Nephron progenitor cell (in vitro differentiated cells): ENCODE data around the gene ACSS1.

Experiments
- DNase-seq: peaks from one replicate; pipeline ENCODE4 v3.0.0; 2021
- H3K27ac Mint-ChIP-seq: 2 replicates; pipeline ENCODE4 v1.8.0; 2021; ENCODE audit warnings: mild to moderate bottlenecking, moderate library complexity, mixed read lengths
- H3K27me3 Mint-ChIP-seq: 2 replicates; pipeline ENCODE4 v1.8.0; 2021; ENCODE audit warnings: mild to moderate bottlenecking, low read depth, mixed read lengths; ENCODE audit not compliant: poor library complexity
- H3K36me3 Mint-ChIP-seq: 2 replicates; pipeline ENCODE4 v1.8.0; 2021; ENCODE audit warnings: low read depth, mixed read lengths
- H3K4me1 Mint-ChIP-seq: 2 replicates; pipeline ENCODE4 v1.8.0; 2021; ENCODE audit warnings: mixed read lengths
- H3K4me3 Mint-ChIP-seq: 2 replicates; pipeline ENCODE4 v1.8.0; 2021; ENCODE audit warnings: mild to moderate bottlenecking, moderate library complexity, mixed read lengths
- H3K9me3 Mint-ChIP-seq: 2 replicates; pipeline ENCODE4 v1.8.0; 2021; ENCODE audit warnings: mild to moderate bottlenecking, moderate library complexity, mixed read lengths
- TF ChIP-seq, protein P1 (sequence below): fragments of 200-600 bp; sonication (generic); IDR thresholded peaks from 2 replicates; pipeline ENCODE4 v1.5.0; 2021; ENCODE audit warnings: antibody characterized with exemption

Gene ACSS1

DNA sequence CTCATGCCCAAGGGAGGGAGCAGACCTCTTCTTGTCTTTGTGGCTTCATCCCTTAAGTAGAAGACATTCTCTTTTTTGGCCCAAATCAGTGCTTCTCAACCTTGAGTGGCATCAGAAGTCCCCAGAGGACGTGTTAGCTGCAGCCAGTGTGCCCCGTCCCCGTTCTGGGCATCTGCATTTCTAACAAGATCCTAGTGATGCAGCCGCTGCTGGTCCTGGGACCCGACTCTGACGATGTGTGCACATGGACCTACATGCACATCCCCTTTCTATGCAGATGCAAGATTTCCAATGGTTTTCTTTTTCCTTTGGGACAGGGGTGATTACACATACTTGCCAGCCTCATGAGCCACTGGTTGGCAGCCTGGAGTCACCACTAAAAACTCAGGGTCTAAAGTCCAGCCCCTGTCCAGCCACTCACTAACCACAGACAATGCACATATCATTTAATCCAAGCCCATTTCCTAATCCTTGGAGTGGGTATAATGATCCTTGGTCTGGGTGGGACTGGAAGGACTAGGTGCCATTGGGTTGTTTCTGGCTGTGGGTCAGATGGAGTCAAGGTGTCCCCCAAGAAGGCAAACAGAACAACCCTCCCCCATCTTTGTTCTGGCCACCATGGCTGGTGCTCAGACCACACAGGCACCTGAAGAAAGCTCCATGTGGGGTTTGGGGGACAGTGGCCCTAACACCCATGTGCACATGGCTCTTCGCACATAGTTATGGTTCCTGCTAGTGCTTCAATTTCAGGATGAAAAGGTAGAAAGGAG, 6.4 kb downstream of the ACSS1 start:
- Mint-ChIP-seq H3K27ac (no peak overlapping the region), H3K9me3 (no peaks in the 10 kb centered on the region), H3K4me3 (no peak overlapping the region), H3K36me3 (no peaks in the 10 kb centered on the region), H3K4me1 (peaks cover 7% of the 10 kb centered on the region), H3K27me3 (peaks cover 86% of the 10 kb centered on the region)
- DNase-seq, result no peak
- TF ChIP-seq, protein P1, sequence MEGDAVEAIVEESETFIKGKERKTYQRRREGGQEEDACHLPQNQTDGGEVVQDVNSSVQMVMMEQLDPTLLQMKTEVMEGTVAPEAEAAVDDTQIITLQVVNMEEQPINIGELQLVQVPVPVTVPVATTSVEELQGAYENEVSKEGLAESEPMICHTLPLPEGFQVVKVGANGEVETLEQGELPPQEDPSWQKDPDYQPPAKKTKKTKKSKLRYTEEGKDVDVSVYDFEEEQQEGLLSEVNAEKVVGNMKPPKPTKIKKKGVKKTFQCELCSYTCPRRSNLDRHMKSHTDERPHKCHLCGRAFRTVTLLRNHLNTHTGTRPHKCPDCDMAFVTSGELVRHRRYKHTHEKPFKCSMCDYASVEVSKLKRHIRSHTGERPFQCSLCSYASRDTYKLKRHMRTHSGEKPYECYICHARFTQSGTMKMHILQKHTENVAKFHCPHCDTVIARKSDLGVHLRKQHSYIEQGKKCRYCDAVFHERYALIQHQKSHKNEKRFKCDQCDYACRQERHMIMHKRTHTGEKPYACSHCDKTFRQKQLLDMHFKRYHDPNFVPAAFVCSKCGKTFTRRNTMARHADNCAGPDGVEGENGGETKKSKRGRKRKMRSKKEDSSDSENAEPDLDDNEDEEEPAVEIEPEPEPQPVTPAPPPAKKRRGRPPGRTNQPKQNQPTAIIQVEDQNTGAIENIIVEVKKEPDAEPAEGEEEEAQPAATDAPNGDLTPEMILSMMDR, result no peak

GRCh38 chr20:25050501-25051350, 7.2 kb downstream of the ACSS1 start:
- Mint-ChIP-seq H3K27ac (no peak overlapping the region), H3K27me3 (peaks cover 85% of the 10 kb centered on the region), H3K4me1 (peaks cover 7% of the 10 kb centered on the region), H3K4me3 (no peak overlapping the region), H3K9me3 (no peaks in the 10 kb centered on the region), H3K36me3 (no peaks in the 10 kb centered on the region)
- no peak for DNase-seq
- TF ChIP-seq, protein P1, result no peak

DNA sequence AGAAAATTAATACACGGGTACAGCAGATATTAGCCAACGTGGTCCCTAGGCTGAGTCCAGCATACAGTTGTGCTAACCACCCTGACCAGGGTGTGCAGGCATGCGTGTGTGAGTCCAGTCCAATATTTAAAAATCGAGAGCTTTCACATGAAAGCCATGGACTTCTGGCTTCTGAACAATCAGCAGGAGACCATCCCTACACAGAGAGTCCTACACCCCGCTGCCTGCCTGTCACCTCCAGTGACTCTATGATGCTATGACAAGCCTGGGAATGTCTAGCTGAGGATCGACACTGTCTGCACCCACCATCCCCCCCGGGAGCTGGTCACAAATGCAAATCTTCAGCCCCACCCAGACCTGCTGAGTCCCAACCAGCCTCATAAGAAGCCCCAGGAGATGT, 7.9 kb downstream of the ACSS1 start:
- no peak for DNase-seq
- Mint-ChIP-seq H3K27me3 (peaks cover 80% of the 10 kb centered on the region), H3K9me3 (no peaks in the 10 kb centered on the region), H3K36me3 (no peaks in the 10 kb centered on the region), H3K4me3 (no peak overlapping the region), H3K27ac (no peak overlapping the region), H3K4me1 (peaks cover 7% of the 10 kb centered on the region)
- TF ChIP-seq, protein P1, result no peak

GRCh38 chr20:25049261-25050060, 8.5 kb downstream of the ACSS1 start:
- Mint-ChIP-seq H3K4me1 (peaks cover 7% of the 10 kb centered on the region), H3K4me3 (no peak overlapping the region), H3K27me3 (peaks cover 78% of the 10 kb centered on the region), H3K27ac (no peak overlapping the region), H3K36me3 (no peaks in the 10 kb centered on the region), H3K9me3 (no peaks in the 10 kb centered on the region)
- TF ChIP-seq, protein P1, result no peak
- no peak for DNase-seq

- no peaks in the 10 kb centered on the region for H3K9me3 Mint-ChIP-seq
- H3K27me3 Mint-ChIP-seq, result peaks cover 71% of the 10 kb centered on the region
- TF ChIP-seq, protein P1, result no peak
- no peak overlapping the region for H3K27ac Mint-ChIP-seq
- no peak for DNase-seq
- H3K4me1 Mint-ChIP-seq, result peaks cover 8% of the 10 kb centered on the region
- H3K36me3 Mint-ChIP-seq, result no peaks in the 10 kb centered on the region
- H3K4me3 Mint-ChIP-seq, result no peak overlapping the region
Measured at GRCh38 chr20:25048519-25048952, 9.4 kb downstream of the ACSS1 start.
